ENCODE data around the gene CSTA. TPM values are rescaled to one million over a fixed set of nuclear protein-coding genes. Genes with fewer than 3 reads are reported as not detected.

Gene CSTA
- total and polyA plus RNA-seq, 2 donors from 2014 or later, result 0.80 to 4.6 TPM

DNA sequence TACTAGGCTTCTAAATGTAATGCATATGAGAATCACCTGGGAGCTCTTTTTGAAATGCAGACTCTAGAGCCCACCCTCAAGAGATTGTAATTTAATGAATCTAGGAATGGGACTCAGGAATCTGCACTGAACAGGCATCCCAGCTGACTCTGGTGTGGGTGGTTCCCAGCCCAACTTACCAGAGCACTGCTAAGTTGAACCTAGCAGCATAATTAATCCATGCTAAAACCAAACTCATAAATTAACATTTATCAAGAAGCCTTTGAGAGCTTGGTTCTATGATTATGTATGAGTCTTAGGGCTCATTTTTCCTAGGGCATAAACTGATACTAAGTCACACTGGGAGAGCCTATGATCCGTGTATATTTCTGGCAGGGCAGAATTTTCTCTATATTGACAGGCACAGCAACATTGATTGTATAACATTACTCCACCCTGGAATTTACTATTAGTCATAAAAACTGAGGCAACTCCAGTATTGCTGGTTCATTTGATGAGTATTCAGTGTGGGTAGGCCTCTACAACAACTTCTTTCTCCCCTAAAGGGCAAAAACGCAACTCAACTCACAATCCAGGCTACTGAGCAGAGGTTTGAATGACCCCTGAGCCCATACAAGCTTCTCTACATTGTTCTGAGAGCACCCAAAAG lies 10.7 kb upstream of the CSTA start:
- Histone ChIP-seq H3K27me3 (ENCODE audit: control insufficient read depth, insufficient read depth, low read length) (no peaks in the 10 kb centered on the region), H3K9ac (ENCODE audit: low read length in 3 of 3) (no peak overlapping the region), H3K27ac (ENCODE audit: low read depth in 2 of 2, low read length in 2 of 2) (no peak overlapping the region), H3K36me3 (ENCODE audit: control insufficient read depth in 2 of 3, insufficient read depth in 3 of 3, low read length in 3 of 3) (no peaks in the 10 kb centered on the region), H3K9me3 (ENCODE audit: control insufficient read depth in 2 of 3, insufficient read depth in 1 of 3, low read length in 3 of 3) (peaks cover 0 to 1% (median 0%) of the 10 kb centered on the region in 3 donors), H3K4me1 (ENCODE audit: control insufficient read depth in 2 of 3, insufficient read depth in 2 of 3, low read depth in 1 of 3, low read length in 3 of 3) (no peaks in the 10 kb centered on the region), H3K4me3 (ENCODE audit: low read length in 3 of 3) (no peak overlapping the region)
- DNase-seq, result no peak
- intact Hi-C loops (cut with DNase I), result no loop called here
- no peak for FAIRE-seq
- TF ChIP-seq, protein P1, sequence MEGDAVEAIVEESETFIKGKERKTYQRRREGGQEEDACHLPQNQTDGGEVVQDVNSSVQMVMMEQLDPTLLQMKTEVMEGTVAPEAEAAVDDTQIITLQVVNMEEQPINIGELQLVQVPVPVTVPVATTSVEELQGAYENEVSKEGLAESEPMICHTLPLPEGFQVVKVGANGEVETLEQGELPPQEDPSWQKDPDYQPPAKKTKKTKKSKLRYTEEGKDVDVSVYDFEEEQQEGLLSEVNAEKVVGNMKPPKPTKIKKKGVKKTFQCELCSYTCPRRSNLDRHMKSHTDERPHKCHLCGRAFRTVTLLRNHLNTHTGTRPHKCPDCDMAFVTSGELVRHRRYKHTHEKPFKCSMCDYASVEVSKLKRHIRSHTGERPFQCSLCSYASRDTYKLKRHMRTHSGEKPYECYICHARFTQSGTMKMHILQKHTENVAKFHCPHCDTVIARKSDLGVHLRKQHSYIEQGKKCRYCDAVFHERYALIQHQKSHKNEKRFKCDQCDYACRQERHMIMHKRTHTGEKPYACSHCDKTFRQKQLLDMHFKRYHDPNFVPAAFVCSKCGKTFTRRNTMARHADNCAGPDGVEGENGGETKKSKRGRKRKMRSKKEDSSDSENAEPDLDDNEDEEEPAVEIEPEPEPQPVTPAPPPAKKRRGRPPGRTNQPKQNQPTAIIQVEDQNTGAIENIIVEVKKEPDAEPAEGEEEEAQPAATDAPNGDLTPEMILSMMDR (IDR thresholded peaks at IDR 0.05; ENCODE audit: borderline replicate concordance, extremely low read depth, insufficient read depth), result no peak

DNA sequence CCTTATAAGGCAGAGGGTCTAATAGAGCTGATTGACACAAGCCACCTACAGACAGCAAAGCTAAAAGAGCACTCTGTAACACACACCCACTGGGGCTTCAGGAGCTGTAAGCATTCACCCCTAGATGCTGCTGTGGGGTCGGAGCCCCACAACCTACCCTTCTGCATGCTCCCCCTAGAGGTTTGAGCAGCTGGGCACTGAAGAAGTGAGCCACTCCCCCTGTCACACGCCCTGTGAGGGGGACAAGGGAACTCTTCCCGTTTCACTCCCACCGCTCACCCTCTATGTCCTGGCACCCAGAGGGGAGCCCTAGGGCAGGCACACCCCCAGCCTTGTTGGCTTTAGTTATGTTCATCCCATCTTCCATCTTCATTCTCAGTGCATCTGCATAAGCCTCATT lies 9.4 kb upstream of the CSTA start:
- TF ChIP-seq, protein P1 (IDR thresholded peaks at IDR 0.05; ENCODE audit: borderline replicate concordance, extremely low read depth, insufficient read depth), result no peak
- Histone ChIP-seq H3K36me3 (ENCODE audit: control insufficient read depth in 2 of 3, insufficient read depth in 3 of 3, low read length in 3 of 3) (no peaks in the 10 kb centered on the region), H3K4me3 (ENCODE audit: low read length in 3 of 3) (no peak overlapping the region), H3K27me3 (ENCODE audit: control insufficient read depth, insufficient read depth, low read length) (no peaks in the 10 kb centered on the region), H3K9ac (ENCODE audit: low read length in 3 of 3) (no peak overlapping the region), H3K4me1 (ENCODE audit: control insufficient read depth in 2 of 3, insufficient read depth in 2 of 3, low read depth in 1 of 3, low read length in 3 of 3) (no peaks in the 10 kb centered on the region), H3K9me3 (ENCODE audit: control insufficient read depth in 2 of 3, insufficient read depth in 1 of 3, low read length in 3 of 3) (peaks cover 0 to 6% (median 4%) of the 10 kb centered on the region in 3 donors), H3K27ac (ENCODE audit: low read depth in 2 of 2, low read length in 2 of 2) (no peak overlapping the region)
- DNase-seq, result no peak
- intact Hi-C loops (cut with DNase I), result no loop called here
- FAIRE-seq, result no peak

DNA sequence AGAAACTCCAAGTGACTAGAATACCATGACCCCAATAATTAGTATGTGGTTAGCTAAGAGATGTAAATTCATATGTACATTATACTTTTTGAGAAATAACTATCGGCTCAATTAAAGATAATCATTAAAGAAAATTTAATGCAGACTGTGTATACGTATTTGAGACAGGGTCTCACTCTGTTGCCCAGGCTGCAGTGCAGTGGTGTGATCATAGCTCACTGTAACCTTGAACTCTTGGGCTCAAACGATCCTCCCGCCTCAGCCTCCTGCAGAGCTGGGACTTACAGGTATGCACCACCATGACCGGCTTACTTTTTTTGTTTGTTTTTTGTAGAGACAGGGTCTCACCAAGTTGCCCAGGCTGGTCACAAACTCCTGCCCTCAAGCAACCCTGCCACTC lies 8.7 kb upstream of the CSTA start:
- TF ChIP-seq, protein P1 (IDR thresholded peaks at IDR 0.05; ENCODE audit: borderline replicate concordance, extremely low read depth, insufficient read depth), result no peak

DNA sequence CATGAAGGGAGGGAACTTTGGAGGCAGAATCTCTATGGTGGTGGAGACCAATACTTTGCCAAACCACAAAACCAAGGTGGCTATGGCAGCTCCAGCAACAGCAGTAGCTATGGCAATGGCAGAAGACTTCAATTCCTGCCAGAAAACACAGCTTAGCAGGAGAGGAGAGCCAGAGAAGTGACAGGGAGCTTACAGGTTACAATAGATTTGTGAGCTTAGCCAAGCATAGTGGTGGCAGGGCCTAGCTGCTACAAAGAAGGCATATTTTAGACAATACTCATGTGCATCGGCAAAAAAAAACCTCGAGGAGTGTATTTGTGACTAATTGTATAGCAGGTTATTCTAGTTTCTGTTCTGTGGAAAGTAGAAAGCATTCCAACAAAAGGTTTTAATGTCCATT lies 6.4 kb upstream of the CSTA start:
- FAIRE-seq (no peak), DNase-seq (no peak)
- H3K27me3 ChIP-seq (ENCODE audit: control insufficient read depth, insufficient read depth, low read length), result no peaks in the 10 kb centered on the region
- H3K9ac ChIP-seq (ENCODE audit: low read length in 3 of 3), result no peak overlapping the region
- peaks cover 0 to 6% (median 4%) of the 10 kb centered on the region in 3 donors for H3K9me3 ChIP-seq (ENCODE audit: control insufficient read depth in 2 of 3, insufficient read depth in 1 of 3, low read length in 3 of 3)
- no peaks in the 10 kb centered on the region for H3K36me3 ChIP-seq (ENCODE audit: control insufficient read depth in 2 of 3, insufficient read depth in 3 of 3, low read length in 3 of 3)
- intact Hi-C loops (cut with DNase I), result no loop called here
- no peak overlapping the region for H3K4me3 ChIP-seq (ENCODE audit: low read length in 3 of 3)
- no peak overlapping the region for H3K27ac ChIP-seq (ENCODE audit: low read depth in 2 of 2, low read length in 2 of 2)
- H3K4me1 ChIP-seq (ENCODE audit: control insufficient read depth in 2 of 3, insufficient read depth in 2 of 3, low read depth in 1 of 3, low read length in 3 of 3), result no peaks in the 10 kb centered on the region
- TF ChIP-seq, protein P1 (IDR thresholded peaks at IDR 0.05; ENCODE audit: borderline replicate concordance, extremely low read depth, insufficient read depth), result no peak

More for the DNA sequence above, 8.7 kb upstream of the CSTA start:
- Histone ChIP-seq H3K4me1 (ENCODE audit: control insufficient read depth in 2 of 3, insufficient read depth in 2 of 3, low read depth in 1 of 3, low read length in 3 of 3) (no peaks in the 10 kb centered on the region), H3K4me3 (ENCODE audit: low read length in 3 of 3) (no peak overlapping the region), H3K36me3 (ENCODE audit: control insufficient read depth in 2 of 3, insufficient read depth in 3 of 3, low read length in 3 of 3) (no peaks in the 10 kb centered on the region), H3K9me3 (ENCODE audit: control insufficient read depth in 2 of 3, insufficient read depth in 1 of 3, low read length in 3 of 3) (peaks cover 0 to 6% (median 4%) of the 10 kb centered on the region in 3 donors), H3K27me3 (ENCODE audit: control insufficient read depth, insufficient read depth, low read length) (no peaks in the 10 kb centered on the region), H3K27ac (ENCODE audit: low read depth in 2 of 2, low read length in 2 of 2) (no peak overlapping the region), H3K9ac (ENCODE audit: low read length in 3 of 3) (no peak overlapping the region)
- intact Hi-C loops (cut with DNase I), result no loop called here
- no peak for FAIRE-seq
- DNase-seq, result no peak

All from kidney (tissue), 14 donors.